Kidney tubule cell (primary cell): Measurements from ENCODE around the gene IKZF1.

Experiments
- DNase-seq: peaks from one replicate; pipeline ENCODE4 v3.0.0-alpha.2; 2018; ENCODE audit warnings: low spot score

IKZF1 gene

GRCh38 chr7:50283731-50284130 lies 20.8 kb upstream of the IKZF1 start:
- DNase-seq: no peak

- DNase-seq: no peak
Measured at GRCh38 chr7:50284296-50284695, 20.2 kb upstream of the IKZF1 start.

GRCh38 chr7:50285269-50285668 lies 19.2 kb upstream of the IKZF1 start:
- DNase-seq: no peak

GRCh38 chr7:50287129-50287528 lies 17.4 kb upstream of the IKZF1 start:
- no peak for DNase-seq

GRCh38 chr7:50292165-50292757 lies 12.3 kb upstream of the IKZF1 start:
- no peak for DNase-seq

- DNase-seq: no peak
Measured at GRCh38 chr7:50292763-50293162, 11.8 kb upstream of the IKZF1 start.

GRCh38 chr7:50293509-50294179 lies 10.9 kb upstream of the IKZF1 start:
- DNase-seq: no peak

GRCh38 chr7:50295133-50295532 lies 9.4 kb upstream of the IKZF1 start:
- DNase-seq: no peak

GRCh38 chr7:50296799-50297198 lies 7.7 kb upstream of the IKZF1 start:
- DNase-seq: no peak

GRCh38 chr7:50298811-50299562 lies 5.5 kb upstream of the IKZF1 start:
- peak; percentile 42 for DNase-seq

- no peak for DNase-seq
Measured at GRCh38 chr7:50300336-50300735, 4.2 kb upstream of the IKZF1 start.

- no peak for DNase-seq
Measured at GRCh38 chr7:50302486-50303334, 1.8 kb upstream of the IKZF1 start.

- DNase-seq: no peak
Measured at GRCh38 chr7:50303335-50304128, 984 bp upstream of the IKZF1 start.

- DNase-seq: no peak
Measured at GRCh38 chr7:50304911-50305582, 531 bp downstream of the IKZF1 start.

- no peak for DNase-seq
Measured at GRCh38 chr7:50305583-50306493, 1.3 kb downstream of the IKZF1 start.

- DNase-seq: no peak
Measured at GRCh38 chr7:50306494-50307367, 2.2 kb downstream of the IKZF1 start.

- DNase-seq: no peak
Measured at GRCh38 chr7:50307368-50308032, 3.0 kb downstream of the IKZF1 start.

- no peak for DNase-seq
Measured at GRCh38 chr7:50308203-50308531, 3.7 kb downstream of the IKZF1 start.
